B cell (primary cell): ENCODE data around the gene TOX2. TPM values are rescaled to one million over a fixed set of nuclear protein-coding genes. Genes with fewer than 3 reads are reported as not detected.

Experiments used
- ATAC-seq: fragments of 200-7000 bp; cut with Tn5 transposase; one replicate; pipeline ENCODE4 v1.10.0; 2021; ENCODE audit warnings: low read depth, mild to moderate bottlenecking, moderate number of reproducible peaks, moderate library complexity
- CTCF ChIA-PET: fragments of 350-600 bp; sonication (Branson Sonifier 250); formaldehyde crosslinking; loops from one replicate; lab custom pipeline; 2021; ENCODE audit warnings: antibody characterized with exemption, inconsistent platforms; lab: Charles Lee
- POLR2A ChIA-PET: fragments of 350-600 bp; sonication (Branson Sonifier 250); formaldehyde crosslinking; loops from one replicate; lab custom pipeline; 2021; ENCODE audit warnings: antibody characterized with exemption; lab: Charles Lee
- DNase-seq: peaks from one replicate; pipeline ENCODE4 v3.0.0; 2013
- H2AFZ ChIP-seq: 2 replicates; pipeline ENCODE4 v1.6.1; 2012; ENCODE audit warnings: mild to moderate bottlenecking, low read depth, low read length; ENCODE audit not compliant: insufficient read depth, poor library complexity, severe bottlenecking
- H3K27ac ChIP-seq, 2 donors: 1 replicate in 1 of 2; 2 replicates in 1 of 2; pipeline ENCODE4 v1.5.1; 2012 to 2013; ENCODE audit warnings: low read length in 2 of 2, mild to moderate bottlenecking in 2 of 2, moderate library complexity in 1 of 2
- H3K27me3 ChIP-seq, 4 experiments: fragments of 200-600 bp in 1 of 4; sonication (generic) in 1 of 4; replicated peaks in 1 of 4; 1 replicate in 2 of 4; 2 replicates in 2 of 4; pipeline versions ENCODE4 v1.6.1 to v1.7.0; 2013 to 2016; ENCODE audit warnings: low read length in 3 of 4, mild to moderate bottlenecking in 2 of 4, mixed read lengths in 1 of 4, moderate library complexity in 1 of 4; ENCODE audit not compliant: insufficient read depth in 4 of 4, control insufficient read depth in 3 of 4; ENCODE audit errors: control extremely low read depth in 1 of 4
- H3K36me3 ChIP-seq, 2 experiments: replicated peaks in 1 of 2; 1 replicate in 1 of 2; 2 replicates in 1 of 2; pipeline versions ENCODE4 v1.6.1 to v1.7.1; 2013; ENCODE audit warnings: low read length in 1 of 2; ENCODE audit not compliant: insufficient read depth in 2 of 2, control insufficient read depth in 1 of 2; ENCODE audit errors: control extremely low read depth in 1 of 2, extremely low read depth in 1 of 2
- H3K4me1 ChIP-seq, 2 donors: fragments of 200-600 bp in 1 of 2; sonication (generic) in 1 of 2; 1 replicate in 1 of 2; 2 replicates in 1 of 2; pipeline versions ENCODE4 v1.5.1 to v1.6.1; 2013 to 2017; ENCODE audit warnings: low read length in 2 of 2; ENCODE audit not compliant: control insufficient read depth in 2 of 2, insufficient read depth in 2 of 2
- H3K4me2 ChIP-seq: replicated peaks from 2 replicates; pipeline ENCODE3; 2012; ENCODE audit warnings: mild to moderate bottlenecking, low read depth, low read length; ENCODE audit not compliant: poor library complexity, severe bottlenecking
- H3K4me3 ChIP-seq, 5 experiments: fragments of 200-600 bp in 1 of 5; sonication (generic) in 1 of 5; 1 replicate in 3 of 5; 2 replicates in 2 of 5; pipeline versions ENCODE4 v1.5.1 to v1.7.0; 2011 to 2016; ENCODE audit warnings: low read length in 4 of 5, mild to moderate bottlenecking in 4 of 5, low read depth in 2 of 5, control low read depth in 1 of 5, moderate library complexity in 1 of 5; ENCODE audit not compliant: insufficient read depth in 1 of 5; ENCODE audit errors: control extremely low read depth in 1 of 5, extremely low read depth in 1 of 5
- H3K79me2 ChIP-seq: fragments of 200-600 bp; sonication (generic); one replicate; pipeline ENCODE4 v1.6.0; 2016; ENCODE audit warnings: low read length; ENCODE audit not compliant: control insufficient read depth, insufficient read depth
- H3K9ac ChIP-seq: fragments of 200-600 bp; sonication (generic); 2 replicates; pipeline ENCODE4 v1.6.1; 2017; ENCODE audit warnings: mild to moderate bottlenecking, low read length, moderate library complexity
- H3K9me3 ChIP-seq, 3 donors: one replicate each; pipeline versions ENCODE4 v1.6.1 to v1.7.1; 2013; ENCODE audit warnings: low read length in 2 of 3; ENCODE audit not compliant: control insufficient read depth in 2 of 3, insufficient read depth in 1 of 3; ENCODE audit errors: control extremely low read depth in 1 of 3
- H4K20me1 ChIP-seq: 2 replicates; pipeline ENCODE4 v1.6.0; 2012; ENCODE audit warnings: mild to moderate bottlenecking, low read length; ENCODE audit not compliant: insufficient read depth, control insufficient read depth, poor library complexity, severe bottlenecking
- H3K27ac Mint-ChIP-seq: one replicate; pipeline ENCODE4 v1.8.0; 2021; ENCODE audit warnings: mixed read lengths
- H3K27me3 Mint-ChIP-seq: one replicate; pipeline ENCODE4 v1.8.0; 2021; ENCODE audit warnings: mixed read lengths
- H3K4me1 Mint-ChIP-seq: one replicate; pipeline ENCODE4 v1.8.0; 2021; ENCODE audit warnings: mixed read lengths
- H3K4me3 Mint-ChIP-seq: one replicate; pipeline ENCODE4 v1.8.0; 2021; ENCODE audit warnings: mixed read lengths
- H3K9me3 Mint-ChIP-seq: one replicate; pipeline ENCODE4 v1.8.0; 2022; ENCODE audit warnings: mixed read lengths; ENCODE audit not compliant: insufficient read depth
- CTCF ChIP-seq: fragments of 200-600 bp; IDR thresholded peaks from one replicate; pipeline ENCODE4 v1.8.0; 2022; ENCODE audit warnings: antibody characterized with exemption, mild to moderate bottlenecking
- EZH2 ChIP-seq: IDR thresholded peaks from 2 replicates; pipeline ENCODE4 v1.6.1; 2012; ENCODE audit warnings: borderline replicate concordance, low read depth, mild to moderate bottlenecking, moderate library complexity, low read length; ENCODE audit not compliant: insufficient read depth, poor library complexity, severe bottlenecking
- WGBS: methylation state at CpG from one replicate; pipeline ENCODE4 v1.1.5; 2013; ENCODE audit warnings: missing lambda C conversion rate; ENCODE audit not compliant: insufficient coverage; 5-methylcytosine and 5-hydroxymethylcytosine counted together
- intact Hi-C: fragments of 100-400 bp; cut with micrococcal nuclease; formaldehyde crosslinking; loops from one replicate; pipeline ENCODE4 v1.10.0; 2022
- polyA plus RNA-seq: library from polyadenylated mRNA; depleted of rRNA; stranded (reverse); fragments of >200 nt; gene quantifications from 2 replicates; pipeline ENCODE4 v1.2.3, GENCODE V29; 2012
- total RNA-seq, 2 donors: library from RNA; stranded (reverse); fragments of 120-200 nt in 1 of 2; gene quantifications; 1 replicate in 1 of 2; 2 replicates in 1 of 2; pipeline versions ENCODE4 v1.2.3 to v1.2.4, GENCODE V29; 2013 to 2022

TOX2 gene
- total and polyA plus RNA-seq, 2 donors (not counting 1 experiment from before 2014, with no cell fraction given), result 1.2 to 4.1 TPM

GRCh38 chr20:44071526-44072111, 157.0 kb downstream of the TOX2 start:
- H3K4me3 Mint-ChIP-seq, result peak overlapping the region; percentile 32
- H4K20me1 ChIP-seq, result no peaks in the 10 kb centered on the region
- ATAC-seq (no peak), DNase-seq (no peak)
- no peak overlapping the region for H2AFZ ChIP-seq
- H3K4me1 Mint-ChIP-seq, result peaks cover 48% of the 10 kb centered on the region
- no peaks in the 10 kb centered on the region for H3K36me3 ChIP-seq
- peaks cover 0 to 4% (median 0%) of the 10 kb centered on the region in 3 donors for H3K9me3 ChIP-seq
- intact Hi-C loops, result no loop called here
- H3K9me3 Mint-ChIP-seq, result no peaks in the 10 kb centered on the region
- POLR2A ChIA-PET, result no interaction called here
- no peak overlapping the region for H3K4me3 ChIP-seq
- H3K27ac ChIP-seq, result no peak overlapping the region
- CTCF ChIA-PET, result interaction anchor here (0.6 to 1.4 kb wide), 3 partner anchors 9 to 553 kb away, joined by 3 to 5 read pairs (median 4); no protein-coding TSS in a partner anchor
- peaks cover 0 to 2% (median 0%) of the 10 kb centered on the region in 4 experiments for H3K27me3 ChIP-seq
- TF ChIP-seq CTCF (no peak), EZH2 (no peak)
- no peak overlapping the region for H3K27ac Mint-ChIP-seq
- H3K9ac ChIP-seq, result no peak overlapping the region
- WGBS, result 93% methylated on average over 10 of the region's 11 CpGs
- peaks cover 24 to 49% of the 10 kb centered on the region in 2 donors for H3K4me1 ChIP-seq
- no peak overlapping the region for H3K4me2 ChIP-seq
- no peaks in the 10 kb centered on the region for H3K27me3 Mint-ChIP-seq
- no peaks in the 10 kb centered on the region for H3K79me2 ChIP-seq

- ChIA-PET CTCF (interaction anchor here (0.8 to 1.4 kb wide), 4 partner anchors 8 to 16 kb away, joined by 3 to 5 read pairs (median 4); no protein-coding TSS in a partner anchor), POLR2A (no interaction called here)
- no peak overlapping the region for H3K4me3 ChIP-seq
- H3K9ac ChIP-seq, result no peak overlapping the region
- H3K4me2 ChIP-seq, result no peak overlapping the region
- no peaks in the 10 kb centered on the region for H3K9me3 Mint-ChIP-seq
- peak; percentile 23 for ATAC-seq
- intact Hi-C loops, result no loop called here
- no peaks in the 10 kb centered on the region for H4K20me1 ChIP-seq
- H3K4me3 Mint-ChIP-seq, result peak overlapping the region; percentile 10
- peaks cover 0 to 4% (median 0%) of the 10 kb centered on the region in 3 donors for H3K9me3 ChIP-seq
- H3K4me1 Mint-ChIP-seq, result peaks cover 48% of the 10 kb centered on the region
- no peak overlapping the region for H2AFZ ChIP-seq
- H3K27me3 Mint-ChIP-seq, result no peaks in the 10 kb centered on the region
- peaks cover 24 to 49% of the 10 kb centered on the region in 2 donors for H3K4me1 ChIP-seq
- H3K27me3 ChIP-seq, result peaks cover 0 to 2% (median 0%) of the 10 kb centered on the region in 4 experiments
- H3K36me3 ChIP-seq, result no peaks in the 10 kb centered on the region
- no CpG with 5 or more reads among the region's 6 CpGs for WGBS
- DNase-seq, result no peak
- no peak overlapping the region for H3K27ac ChIP-seq
- H3K79me2 ChIP-seq, result no peaks in the 10 kb centered on the region
- peak overlapping the region; percentile 32 for H3K27ac Mint-ChIP-seq
- TF ChIP-seq CTCF, result no peak
- TF ChIP-seq EZH2, result no peak
Observed at GRCh38 chr20:44072384-44072783, 157.7 kb downstream of the TOX2 start.
